Gastroesophageal sphincter (tissue), 3 donors: ENCODE results near the gene KIFAP3.

ENCODE experiments used
- CTCF ChIP-seq, 4 experiments: fragments of 200-600 bp in 2 of 4; fragments of 450-650 bp in 2 of 4; sonication (generic) in 1 of 4; IDR thresholded peaks; one replicate each; pipeline ENCODE4 v1.5.1; 2017 to 2019; ENCODE audit warnings: antibody characterized with exemption in 4 of 4, mild to moderate bottlenecking in 2 of 4, moderate library complexity in 2 of 4
- POLR2A ChIP-seq, 2 donors: fragments of 450-650 bp; IDR thresholded peaks; one replicate each; pipeline ENCODE4 v1.6.1; 2017; ENCODE audit warnings: antibody characterized with exemption in 2 of 2, mild to moderate bottlenecking in 2 of 2, moderate library complexity in 1 of 2
- POLR2AphosphoS5 ChIP-seq: sonication (generic); formaldehyde crosslinking; IDR thresholded peaks from one replicate; pipeline ENCODE4 v1.6.1; 2017; ENCODE audit warnings: antibody characterized with exemption

GRCh38 chr1:170009551-170009950 is 64.9 kb downstream of the KIFAP3 start:
- TF ChIP-seq CTCF (IDR thresholded peaks at IDR 0.05), result no peak
- TF ChIP-seq POLR2AphosphoS5, result no peak
- no peak for TF ChIP-seq POLR2A (IDR thresholded peaks at IDR 0.05)
